ENCODE measurements around the gene FITM1.

Gene FITM1

GRCh38 chr14:24160850-24161804 is 30.7 kb downstream of the FITM1 start, which contains the start of gene IRF9:
IRF9 (plus strand) TSS chr14:24161265; CDS start chr14:24162145, 880 bp downstream.
- DNase-seq (ENCODE audit: low spot score), result peak; percentile 90

- DNase-seq (ENCODE audit: low spot score), result no peak
Observed at GRCh38 chr14:24162093-24162492, 31.6 kb downstream of the FITM1 start.

GRCh38 chr14:24164518-24164991 is 34.1 kb downstream of the FITM1 start:
- DNase-seq (ENCODE audit: low spot score), result no peak

GRCh38 chr14:24165785-24166184 is 35.3 kb downstream of the FITM1 start:
- no peak for DNase-seq (ENCODE audit: low spot score)

- no peak for DNase-seq (ENCODE audit: low spot score)
Observed at GRCh38 chr14:24167469-24168114, 37.1 kb downstream of the FITM1 start.

GRCh38 chr14:24171422-24172260 is 41.2 kb downstream of the FITM1 start, which contains the start of gene REC8:
REC8 (plus strand) TSS chr14:24172080; CDS start chr14:24172553, 473 bp downstream.
- DNase-seq (ENCODE audit: low spot score), result no peak

- DNase-seq (ENCODE audit: low spot score), result no peak
Observed at GRCh38 chr14:24172261-24172860, 41.9 kb downstream of the FITM1 start.

GRCh38 chr14:24172871-24173281 is 42.4 kb downstream of the FITM1 start:
- no peak for DNase-seq (ENCODE audit: low spot score)

GRCh38 chr14:24176599-24176998 is 46.1 kb downstream of the FITM1 start:
- no peak for DNase-seq (ENCODE audit: low spot score)

- DNase-seq (ENCODE audit: low spot score), result no peak
Observed at GRCh38 chr14:24177041-24177825, 46.8 kb downstream of the FITM1 start.

GRCh38 chr14:24177891-24178290 is 47.4 kb downstream of the FITM1 start:
- DNase-seq (ENCODE audit: low spot score), result no peak

GRCh38 chr14:24178399-24179178 is 48.1 kb downstream of the FITM1 start:
- no peak for DNase-seq (ENCODE audit: low spot score)

- DNase-seq (ENCODE audit: low spot score), result no peak
Observed at GRCh38 chr14:24179294-24179960, 49.0 kb downstream of the FITM1 start.

- no peak for DNase-seq (ENCODE audit: low spot score)
Observed at GRCh38 chr14:24179961-24180796, 49.7 kb downstream of the FITM1 start.

- DNase-seq (ENCODE audit: low spot score), result no peak
Observed at GRCh38 chr14:24181371-24182077, 51.1 kb downstream of the FITM1 start.
